ENCODE results near the gene SRD5A1.
"Not testable (repeated sequence)": the region's sequence is repeated elsewhere in the genome, so short reads cannot be mapped to it uniquely, and the experiment has no call there.

Gene SRD5A1

DNA sequence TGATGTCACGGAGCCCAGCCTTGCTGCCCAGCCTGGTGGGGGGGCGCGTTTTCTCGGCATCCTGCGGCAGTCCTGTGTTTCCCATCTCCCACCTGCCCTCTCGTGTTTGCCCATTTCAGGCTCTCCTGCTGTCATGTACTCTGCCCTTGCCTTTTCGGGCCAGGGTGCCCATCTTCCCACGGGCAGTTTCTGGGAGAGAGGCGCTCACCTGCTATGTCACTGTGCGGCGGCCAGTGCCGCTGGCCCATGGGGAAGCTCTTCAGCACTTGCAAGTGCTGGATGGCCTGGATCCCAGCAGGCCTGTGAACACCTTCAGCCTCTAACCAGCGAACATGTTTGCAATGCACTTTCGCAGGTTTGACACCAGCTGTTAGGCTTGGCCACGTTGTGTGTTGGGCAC, 33.5 kb downstream of the SRD5A1 start:
- DNase-seq (ENCODE audit: low read depth), result no peak
- TF ChIP-seq, protein P1, sequence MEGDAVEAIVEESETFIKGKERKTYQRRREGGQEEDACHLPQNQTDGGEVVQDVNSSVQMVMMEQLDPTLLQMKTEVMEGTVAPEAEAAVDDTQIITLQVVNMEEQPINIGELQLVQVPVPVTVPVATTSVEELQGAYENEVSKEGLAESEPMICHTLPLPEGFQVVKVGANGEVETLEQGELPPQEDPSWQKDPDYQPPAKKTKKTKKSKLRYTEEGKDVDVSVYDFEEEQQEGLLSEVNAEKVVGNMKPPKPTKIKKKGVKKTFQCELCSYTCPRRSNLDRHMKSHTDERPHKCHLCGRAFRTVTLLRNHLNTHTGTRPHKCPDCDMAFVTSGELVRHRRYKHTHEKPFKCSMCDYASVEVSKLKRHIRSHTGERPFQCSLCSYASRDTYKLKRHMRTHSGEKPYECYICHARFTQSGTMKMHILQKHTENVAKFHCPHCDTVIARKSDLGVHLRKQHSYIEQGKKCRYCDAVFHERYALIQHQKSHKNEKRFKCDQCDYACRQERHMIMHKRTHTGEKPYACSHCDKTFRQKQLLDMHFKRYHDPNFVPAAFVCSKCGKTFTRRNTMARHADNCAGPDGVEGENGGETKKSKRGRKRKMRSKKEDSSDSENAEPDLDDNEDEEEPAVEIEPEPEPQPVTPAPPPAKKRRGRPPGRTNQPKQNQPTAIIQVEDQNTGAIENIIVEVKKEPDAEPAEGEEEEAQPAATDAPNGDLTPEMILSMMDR (IDR thresholded peaks at IDR 0.05; ENCODE audit: low read depth, low read length), result no peak
- TF ChIP-seq, protein P2, sequence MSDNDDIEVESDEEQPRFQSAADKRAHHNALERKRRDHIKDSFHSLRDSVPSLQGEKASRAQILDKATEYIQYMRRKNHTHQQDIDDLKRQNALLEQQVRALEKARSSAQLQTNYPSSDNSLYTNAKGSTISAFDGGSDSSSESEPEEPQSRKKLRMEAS (IDR thresholded peaks at IDR 0.05; ENCODE audit: low read depth, low read length), result no peak
- TF ChIP-seq POLR2A (IDR thresholded peaks at IDR 0.05; ENCODE audit: extremely low read depth, insufficient read length), result no peak
- TF ChIP-seq MYC (IDR thresholded peaks at IDR 0.05; ENCODE audit: low read depth, low read length), result no peak
- no peak overlapping the region for H3K4me3 ChIP-seq (ENCODE audit: low read depth, low read length)

DNA sequence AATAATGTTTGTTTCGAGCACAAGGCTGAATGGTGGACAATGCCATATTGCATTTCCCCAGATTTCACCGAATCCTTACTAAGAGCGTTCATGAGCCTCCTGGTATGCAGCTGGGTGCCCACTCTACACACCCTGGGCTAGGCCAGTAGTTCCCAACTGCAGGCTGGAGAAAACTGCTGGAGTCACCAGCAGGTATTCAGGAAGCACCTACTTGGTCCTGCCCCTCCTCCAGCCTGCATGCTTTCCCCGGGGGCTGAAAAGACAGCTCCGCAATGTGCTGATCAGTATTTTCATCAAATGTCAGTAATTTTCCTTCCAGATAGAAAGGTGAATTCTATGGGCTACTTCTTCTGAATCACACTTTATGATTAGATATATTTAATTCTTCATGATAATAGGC, 34.4 kb downstream of the SRD5A1 start:
- DNase-seq (ENCODE audit: low read depth), result no peak
- TF ChIP-seq MYC (IDR thresholded peaks at IDR 0.05; ENCODE audit: low read depth, low read length) (no peak), POLR2A (IDR thresholded peaks at IDR 0.05; ENCODE audit: extremely low read depth, insufficient read length) (no peak)
- TF ChIP-seq, protein P1 (IDR thresholded peaks at IDR 0.05; ENCODE audit: low read depth, low read length), result no peak
- TF ChIP-seq, protein P2 (IDR thresholded peaks at IDR 0.05; ENCODE audit: low read depth, low read length), result no peak
- H3K4me3 ChIP-seq (ENCODE audit: low read depth, low read length), result no peak overlapping the region

DNA sequence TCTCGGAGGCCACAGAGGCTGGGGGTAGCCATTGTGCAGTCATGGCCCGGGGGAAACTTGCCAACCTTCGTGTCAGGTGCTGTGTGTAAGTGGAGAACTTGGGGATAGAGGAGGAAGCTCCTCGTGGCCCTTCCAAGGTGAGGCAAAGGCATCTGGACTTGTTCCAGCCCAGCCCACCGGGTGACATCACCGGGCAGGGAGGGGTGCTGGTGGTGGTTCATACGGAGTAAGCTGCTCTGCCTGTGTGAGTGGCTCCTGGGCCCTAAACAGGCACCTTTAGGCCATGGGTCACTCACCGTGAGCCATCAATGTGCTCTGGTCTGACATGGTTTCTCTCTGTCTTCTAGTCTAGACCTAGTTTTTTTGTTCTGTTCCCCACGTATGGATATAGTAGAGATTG, 35.5 kb downstream of the SRD5A1 start:
- H3K4me3 ChIP-seq (ENCODE audit: low read depth, low read length); DNase-seq (ENCODE audit: low read depth): not testable (repeated sequence)

DNA sequence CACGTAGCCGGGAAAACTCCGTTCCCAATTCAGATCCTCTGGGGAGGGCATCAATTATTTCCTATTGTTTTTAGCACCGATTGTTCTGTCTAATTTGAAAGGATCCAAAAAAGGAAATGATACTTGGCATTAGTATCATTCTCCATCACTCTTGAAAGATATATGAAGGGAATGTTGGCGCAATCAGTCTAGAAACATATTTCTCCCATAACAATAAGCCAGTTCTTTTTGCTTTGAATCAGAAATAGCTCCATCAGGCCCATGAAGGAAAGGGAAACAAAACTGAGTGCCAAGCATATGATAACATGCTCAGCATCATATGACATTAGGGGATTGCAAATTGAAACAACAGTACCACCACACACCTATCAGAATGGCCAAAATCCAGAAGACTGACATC, 39.8 kb downstream of the SRD5A1 start:
- no peak for TF ChIP-seq MYC (IDR thresholded peaks at IDR 0.05; ENCODE audit: low read depth, low read length)
- TF ChIP-seq POLR2A (IDR thresholded peaks at IDR 0.05; ENCODE audit: extremely low read depth, insufficient read length), result no peak
- TF ChIP-seq, protein P2 (IDR thresholded peaks at IDR 0.05; ENCODE audit: low read depth, low read length), result no peak
- TF ChIP-seq, protein P1 (IDR thresholded peaks at IDR 0.05; ENCODE audit: low read depth, low read length), result no peak
- DNase-seq (ENCODE audit: low read depth), result no peak
- H3K4me3 ChIP-seq (ENCODE audit: low read depth, low read length), result no peak overlapping the region

DNA sequence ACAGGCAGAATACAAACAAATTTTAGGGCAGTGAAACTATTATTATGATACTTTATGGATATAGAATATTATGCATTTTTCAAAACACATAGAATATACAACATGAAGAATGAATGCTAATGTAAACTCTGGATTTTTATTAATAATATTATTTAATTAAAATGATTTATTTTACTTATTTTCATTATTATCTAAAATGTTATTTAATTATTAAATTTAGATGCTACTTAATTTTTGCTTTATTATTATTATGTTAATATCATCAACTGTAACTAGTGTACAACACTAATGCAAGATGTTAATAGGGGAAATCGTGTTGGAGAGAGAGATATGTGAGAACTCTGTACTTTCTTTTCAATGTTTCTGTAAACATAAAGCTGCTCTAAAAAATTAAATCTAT, 40.7 kb downstream of the SRD5A1 start:
- TF ChIP-seq MYC (IDR thresholded peaks at IDR 0.05; ENCODE audit: low read depth, low read length) (no peak), POLR2A (IDR thresholded peaks at IDR 0.05; ENCODE audit: extremely low read depth, insufficient read length) (no peak)
- TF ChIP-seq, protein P1 (IDR thresholded peaks at IDR 0.05; ENCODE audit: low read depth, low read length), result no peak
- TF ChIP-seq, protein P2 (IDR thresholded peaks at IDR 0.05; ENCODE audit: low read depth, low read length), result no peak
- H3K4me3 ChIP-seq (ENCODE audit: low read depth, low read length), result no peak overlapping the region
- no peak for DNase-seq (ENCODE audit: low read depth)

DNA sequence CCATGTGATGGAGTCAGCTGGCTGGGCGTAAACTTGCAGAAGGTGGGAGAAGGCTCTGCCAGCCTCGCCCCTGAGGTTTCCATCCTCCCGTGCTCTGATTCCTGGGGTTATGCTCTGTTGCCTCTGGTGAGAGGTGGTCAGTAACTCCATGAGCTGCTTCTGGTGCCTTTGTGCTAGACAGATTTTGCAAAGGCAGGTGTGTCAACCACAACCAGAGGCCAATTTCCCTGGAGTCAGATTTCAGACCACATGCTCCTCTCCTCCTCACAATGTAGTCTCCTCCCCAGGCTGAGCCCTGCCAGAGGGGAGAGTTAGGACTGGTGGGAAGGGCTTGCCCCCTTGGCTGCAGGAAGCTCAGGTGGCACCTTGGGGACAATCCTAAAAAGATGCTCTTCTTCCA, 41.2 kb downstream of the SRD5A1 start:
- H3K4me3 ChIP-seq (ENCODE audit: low read depth, low read length), result no peak overlapping the region
- no peak for DNase-seq (ENCODE audit: low read depth)
- TF ChIP-seq, protein P1 (IDR thresholded peaks at IDR 0.05; ENCODE audit: low read depth, low read length), result no peak
- TF ChIP-seq, protein P2 (IDR thresholded peaks at IDR 0.05; ENCODE audit: low read depth, low read length), result no peak
- no peak for TF ChIP-seq POLR2A (IDR thresholded peaks at IDR 0.05; ENCODE audit: extremely low read depth, insufficient read length)
- no peak for TF ChIP-seq MYC (IDR thresholded peaks at IDR 0.05; ENCODE audit: low read depth, low read length)
